ENCODE data around the gene HNRNPLL.
"Not testable (repeated sequence)": the region's sequence is repeated elsewhere in the genome, so short reads cannot be mapped to it uniquely, and the experiment has no call there.

Gene HNRNPLL

DNA sequence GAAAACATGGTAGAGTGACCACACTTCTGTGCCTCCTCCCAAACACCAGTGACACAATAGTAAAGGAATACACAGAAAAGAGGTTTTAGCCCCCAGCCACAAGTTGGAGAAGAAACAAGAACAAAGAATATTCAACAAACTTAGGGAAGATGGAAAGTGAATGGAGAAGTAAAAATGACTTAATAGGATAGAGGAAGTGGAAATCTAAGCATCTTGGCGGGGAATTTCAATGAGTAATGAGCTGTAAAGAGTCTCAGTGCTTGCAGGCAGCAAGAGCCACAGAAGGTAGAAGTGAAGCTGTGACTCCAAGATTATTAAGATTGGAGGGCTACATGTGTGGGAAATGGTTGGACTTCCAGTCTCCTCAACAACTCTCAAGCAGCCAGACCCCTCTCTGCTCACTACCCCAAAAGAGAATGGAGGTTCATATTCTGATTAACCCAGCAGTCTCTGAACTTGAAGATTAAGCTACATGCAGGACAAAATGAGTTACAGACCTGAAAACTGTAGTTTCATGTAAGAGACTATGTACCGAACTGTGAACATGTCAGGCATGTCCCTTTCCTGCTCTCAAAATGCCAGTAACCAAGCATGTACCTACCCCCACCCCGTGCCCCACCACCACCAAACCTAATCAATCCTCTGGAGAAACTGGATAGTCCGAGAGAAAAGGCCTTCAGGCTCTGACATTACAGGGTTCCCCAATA lies 16.9 kb upstream of the HNRNPLL start:
- no peak for DNase-seq (ENCODE audit: low read depth)

GRCh38 chr2:38617301-38617700 lies 14.6 kb upstream of the HNRNPLL start:
- no peak for DNase-seq (ENCODE audit: low read depth)

GRCh38 chr2:38615237-38615636 lies 12.5 kb upstream of the HNRNPLL start:
- DNase-seq (ENCODE audit: low read depth) = no peak

GRCh38 chr2:38613849-38614213 lies 11.1 kb upstream of the HNRNPLL start:
- DNase-seq (ENCODE audit: low read depth) = no peak

DNA sequence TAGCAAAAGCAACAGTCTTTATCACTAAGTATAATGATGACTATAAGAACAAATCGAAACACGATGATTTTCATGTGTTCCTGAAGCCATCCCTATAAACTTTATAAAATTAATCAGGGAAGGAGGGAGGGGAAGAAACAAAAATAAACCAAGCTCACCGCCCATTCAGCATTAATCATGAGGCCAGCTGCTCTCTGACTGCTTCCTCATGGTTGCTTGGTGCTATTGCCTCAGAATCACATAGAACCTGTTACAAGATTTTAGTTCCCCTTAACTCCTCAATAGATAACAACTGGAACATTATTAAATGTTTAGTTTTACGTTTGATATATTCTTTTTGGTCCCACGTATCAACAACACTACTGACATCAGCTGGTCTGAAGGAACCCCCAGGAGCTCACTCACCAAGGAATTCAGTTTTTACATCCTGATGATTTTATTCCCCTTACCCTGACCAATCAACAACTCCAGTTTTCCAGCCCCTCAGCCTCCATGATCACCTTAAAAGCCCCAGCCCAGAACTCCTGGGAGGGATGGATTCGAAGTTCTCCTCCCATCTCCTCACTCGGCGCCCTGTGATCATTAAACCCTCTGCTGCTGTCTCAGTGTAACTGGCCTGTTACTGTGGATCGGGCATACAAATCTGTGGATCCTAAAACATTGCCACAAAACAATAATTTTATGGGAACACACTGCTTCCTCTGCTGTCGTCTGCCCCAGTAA lies 10.6 kb upstream of the HNRNPLL start:
- no peak for DNase-seq (ENCODE audit: low read depth)

DNA sequence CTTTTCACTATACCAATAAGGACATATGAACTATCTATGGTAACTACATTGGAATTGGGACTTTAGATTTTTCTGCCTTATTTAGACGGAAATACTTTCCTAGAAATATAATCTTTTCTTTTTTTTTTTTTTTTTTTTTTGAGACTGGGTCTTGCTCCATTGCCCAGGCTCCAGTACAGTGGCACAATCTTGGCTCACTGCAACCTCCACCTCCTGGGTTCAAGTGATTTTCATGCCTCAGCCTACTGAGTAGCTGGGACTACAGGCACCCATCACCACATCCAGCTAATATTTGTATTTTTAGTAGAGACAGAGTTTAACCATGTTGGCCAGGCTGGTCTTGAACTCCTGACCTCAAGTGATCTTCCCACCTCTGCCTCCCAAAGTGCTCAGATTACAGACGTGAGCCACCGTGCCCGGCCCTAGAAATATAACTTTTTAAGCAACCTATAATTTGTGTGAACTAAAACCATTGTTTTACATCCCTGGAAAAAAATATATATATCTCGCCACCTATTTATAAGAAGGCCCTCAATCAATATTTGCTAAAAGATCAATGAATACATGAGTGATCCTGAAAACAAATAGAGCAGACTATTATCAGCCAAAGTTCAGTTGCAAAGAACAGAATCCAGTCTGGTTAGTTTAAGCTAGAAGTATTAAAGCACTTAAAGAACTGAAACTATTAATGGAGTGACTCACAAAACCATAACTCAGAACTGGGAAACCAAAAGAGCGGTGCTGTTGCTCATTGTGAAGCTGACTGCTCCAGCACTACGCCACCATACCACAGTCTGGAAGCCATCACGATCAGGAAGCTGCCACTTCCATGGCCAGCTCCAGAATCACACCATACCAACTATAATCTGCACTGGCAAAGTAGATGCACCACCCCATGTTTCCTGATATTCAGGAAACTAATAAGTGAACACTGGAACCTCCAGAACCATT lies 8.4 kb upstream of the HNRNPLL start:
- DNase-seq (ENCODE audit: low read depth) = no peak

- DNase-seq (ENCODE audit: low read depth) = not testable (repeated sequence)
Observed at GRCh38 chr2:38609246-38609645, 6.5 kb upstream of the HNRNPLL start.

DNA sequence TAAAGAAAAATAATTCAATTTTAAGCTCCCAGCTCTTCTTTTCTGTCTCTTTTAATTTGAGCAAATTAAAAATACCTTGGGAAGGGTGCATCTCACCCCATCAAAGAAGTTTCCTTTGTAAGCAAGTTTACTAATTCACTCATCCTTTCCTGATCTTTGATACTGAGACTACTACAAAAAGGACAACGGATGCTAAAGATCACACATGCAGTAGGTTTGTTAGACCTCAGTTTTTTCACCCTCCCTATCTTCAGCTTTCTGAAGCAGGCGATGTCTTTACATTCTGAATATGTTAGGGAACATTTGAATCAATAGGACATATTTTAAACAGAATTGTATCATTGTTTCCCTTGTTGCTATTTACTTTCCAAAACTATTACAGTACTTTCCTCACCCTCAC lies 6.0 kb upstream of the HNRNPLL start:
- DNase-seq (ENCODE audit: low read depth) = no peak

DNA sequence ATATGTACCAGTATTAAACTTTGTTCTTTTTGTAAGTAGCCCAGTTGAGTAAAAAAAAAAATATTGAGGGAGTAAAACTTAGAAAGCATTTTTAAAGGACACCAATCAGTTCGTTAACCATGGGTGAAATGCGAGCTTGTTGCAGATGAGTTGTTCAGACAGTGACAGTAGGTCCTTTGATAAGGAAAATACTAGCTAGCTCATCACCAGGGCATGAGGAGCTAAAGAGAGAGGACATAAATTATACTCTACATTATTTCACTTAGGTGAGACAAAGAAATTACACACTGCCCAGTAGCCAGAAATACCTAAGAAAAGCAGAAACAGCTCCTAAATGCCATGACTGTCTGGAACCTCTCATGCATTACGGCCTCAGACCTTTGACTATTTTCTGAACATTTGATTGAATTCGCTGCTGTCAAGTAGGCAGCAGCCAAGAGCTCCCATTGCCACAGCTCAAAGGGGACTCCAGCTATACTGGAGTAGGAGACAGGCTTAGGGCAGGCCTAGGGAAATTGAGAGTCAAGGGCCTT lies 2.6 kb upstream of the HNRNPLL start:
- no peak for DNase-seq (ENCODE audit: low read depth)

DNA sequence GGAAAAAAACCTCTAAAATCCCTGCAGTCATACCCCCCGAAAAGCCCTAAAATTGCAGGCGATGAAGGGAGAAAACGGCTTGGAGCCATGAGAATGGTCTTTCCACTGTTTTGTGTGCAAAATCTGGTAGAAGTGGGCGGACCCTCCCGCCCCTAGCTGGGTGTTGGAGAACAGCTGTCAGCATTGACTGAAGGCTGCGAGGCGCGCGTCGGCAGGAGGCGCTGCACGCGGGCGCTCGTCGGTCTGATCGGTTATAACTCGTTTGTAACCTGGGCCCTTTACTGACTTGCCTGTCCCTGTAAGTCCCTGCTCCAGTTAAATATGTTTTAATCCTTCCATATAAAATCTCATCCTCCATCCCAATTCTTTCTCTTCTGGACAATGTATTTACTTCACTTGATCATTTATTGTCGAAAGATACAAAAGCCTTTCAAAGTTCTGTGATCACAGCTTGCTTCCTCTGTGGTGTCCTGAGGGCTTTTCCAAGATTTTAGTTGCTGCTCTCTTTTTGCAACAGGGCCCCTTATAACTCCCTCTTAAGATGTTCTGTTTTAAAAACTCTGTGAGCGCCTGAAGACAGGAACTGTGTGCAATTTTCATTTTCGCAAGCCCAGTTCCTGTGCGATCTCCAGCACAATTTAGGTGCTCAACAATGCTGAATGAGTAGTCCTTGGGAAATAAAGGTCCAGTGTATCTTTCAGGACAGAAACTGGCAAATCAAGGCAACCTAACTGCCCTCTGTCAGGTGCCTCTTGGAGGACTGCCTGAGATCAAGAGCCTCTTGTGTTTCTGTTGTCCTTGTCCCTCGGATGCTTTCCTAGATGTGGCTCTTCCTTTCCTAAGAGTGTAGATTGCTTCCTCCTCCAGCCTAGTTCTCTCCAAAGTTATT lies 918 bp upstream of the HNRNPLL start:
- DNase-seq (ENCODE audit: low read depth) = peak; percentile 75

- no peak for DNase-seq (ENCODE audit: low read depth)
Observed at GRCh38 chr2:38602136-38602731, 494 bp downstream of the HNRNPLL start.

DNA sequence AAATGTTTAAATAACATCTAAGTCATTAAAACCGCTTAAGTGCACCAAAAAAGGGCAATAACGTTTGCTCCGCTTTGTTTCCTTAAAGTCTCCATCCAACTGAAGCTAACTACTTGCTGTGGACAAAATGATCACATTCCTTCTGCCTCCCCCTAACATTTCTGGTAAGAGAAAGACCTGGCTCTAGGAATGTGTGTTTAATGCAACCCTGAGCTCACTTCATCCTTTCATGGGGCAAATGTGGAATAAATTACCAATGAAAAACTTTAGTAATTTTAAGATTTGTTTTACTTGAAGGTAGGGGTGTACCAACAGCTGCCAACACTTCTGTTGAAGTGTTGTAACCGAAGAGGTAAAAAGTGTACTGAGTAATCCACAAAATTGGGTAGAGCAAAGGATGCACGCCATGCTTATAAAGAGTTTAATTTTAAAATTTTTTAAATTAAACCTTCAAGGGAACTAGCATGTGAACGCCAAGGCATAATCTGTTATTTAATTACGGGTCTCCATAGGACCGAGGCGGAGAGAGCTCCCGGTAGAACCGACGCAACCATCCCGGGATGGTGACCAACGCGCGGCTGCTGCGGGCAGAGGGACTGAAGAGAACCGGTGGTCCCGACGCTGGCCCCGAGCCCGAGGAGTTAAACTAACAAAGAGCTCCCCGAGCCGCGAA lies 1.1 kb downstream of the HNRNPLL start:
- DNase-seq (ENCODE audit: low read depth) = no peak

GRCh38 chr2:38600921-38601455 lies 1.7 kb downstream of the HNRNPLL start:
- DNase-seq (ENCODE audit: low read depth) = no peak

GRCh38 chr2:38600242-38600891 lies 2.4 kb downstream of the HNRNPLL start:
- no peak for DNase-seq (ENCODE audit: low read depth)

GRCh38 chr2:38599706-38600105 lies 3.0 kb downstream of the HNRNPLL start:
- no peak for DNase-seq (ENCODE audit: low read depth)

DNA sequence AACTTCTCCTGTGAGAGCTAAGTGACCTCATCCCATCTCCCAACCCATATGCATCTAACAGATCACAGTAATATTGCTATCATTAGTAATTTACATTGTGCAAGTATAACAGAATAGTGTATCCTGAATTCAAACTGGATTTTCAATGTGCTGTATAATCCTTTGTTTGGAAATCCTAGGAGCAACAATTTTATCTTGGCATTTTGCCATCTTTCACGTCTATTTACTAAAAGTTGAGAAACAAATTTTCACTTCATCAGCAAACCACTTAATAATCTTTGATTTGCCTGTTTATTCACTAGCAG lies 3.8 kb downstream of the HNRNPLL start:
- DNase-seq (ENCODE audit: low read depth) = no peak

DNA sequence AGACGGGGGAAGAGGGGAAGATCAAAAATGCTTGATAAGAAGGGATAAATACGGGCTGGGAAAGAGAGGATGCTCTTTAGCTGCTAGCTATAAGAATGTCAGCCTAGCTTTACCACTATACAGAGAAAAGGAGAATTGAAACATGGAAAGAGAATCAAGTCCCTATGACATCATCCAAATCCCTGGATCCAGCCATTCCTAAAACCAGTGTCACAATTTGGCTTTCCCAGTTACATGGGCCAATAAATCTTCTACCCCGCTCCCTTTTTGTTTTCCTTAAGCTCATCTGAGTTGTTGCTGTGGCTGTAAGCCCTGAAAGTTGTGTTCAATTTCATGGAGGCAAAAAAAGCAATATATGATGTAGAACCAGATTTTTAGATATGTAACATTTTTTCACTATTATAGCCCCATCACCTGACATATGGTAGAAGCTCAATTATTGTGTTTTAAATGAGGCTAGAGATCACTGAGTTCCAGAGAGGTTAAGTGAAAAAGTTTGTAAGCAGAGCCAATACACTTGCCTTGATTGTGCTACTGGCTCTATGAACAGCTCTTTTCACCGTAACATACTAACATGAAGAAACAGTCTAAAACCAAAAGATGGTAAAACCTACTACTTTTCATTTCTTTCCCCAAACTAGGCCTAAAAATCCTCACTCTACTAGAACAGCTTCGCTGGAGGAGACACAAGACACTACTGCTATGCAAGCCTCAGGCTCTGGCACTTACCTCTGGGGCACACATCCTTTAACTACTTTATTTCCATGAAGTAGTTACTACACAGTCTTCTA lies 4.3 kb downstream of the HNRNPLL start:
- DNase-seq (ENCODE audit: low read depth) = no peak

GRCh38 chr2:38597115-38597514 lies 5.6 kb downstream of the HNRNPLL start:
- no peak for DNase-seq (ENCODE audit: low read depth)

- no peak for DNase-seq (ENCODE audit: low read depth)
Observed at GRCh38 chr2:38596229-38596628, 6.5 kb downstream of the HNRNPLL start.

All from T follicular helper cell (primary cell).